ENCODE results near the gene FNDC11. TPM values are rescaled to one million over a fixed set of nuclear protein-coding genes. Genes with fewer than 3 reads are reported as not detected.
A peak's percentile ranks its signal among the peaks of the same experiment; 100 is the strongest.

FNDC11 gene
- total and polyA plus RNA-seq, 2 donors (not counting 3 experiments of a cell fraction or from before 2014, with no cell fraction given), result 0.71 to 1.9 TPM

- no peaks in the 10 kb centered on the region for H3K4me1 ChIP-seq (ENCODE audit: control insufficient read depth, extremely low read depth, insufficient read depth, low read length)
- POLR2A ChIA-PET, result no interaction called here
- FAIRE-seq, result no peak
- no peaks in the 10 kb centered on the region for H3K9me3 ChIP-seq (replicated peaks; ENCODE audit: control insufficient read depth, insufficient read depth, low read length)
- no peak overlapping the region for H3K27ac ChIP-seq (ENCODE audit: insufficient read depth, low read depth, low read length)
- no peak overlapping the region for H2AFZ ChIP-seq (ENCODE audit: low read depth, low read length)
- DNase-seq (ENCODE audit: low read depth, low spot score), result no peak
- CTCF ChIA-PET, result interaction anchor here (1.1 to 1.9 kb wide), 2 partner anchors 8 to 43 kb away, joined by 3 to 12 read pairs; partner anchors contain the start of gene PTK6
- TF ChIP-seq POLR2A (IDR thresholded peaks at IDR 0.05; ENCODE audit: low read depth, low read length), result no peak
- TF ChIP-seq EZH2 (IDR thresholded peaks at IDR 0.05; ENCODE audit: borderline replicate concordance, low read depth, low read length, severe bottlenecking), result no peak
- no peak for TF ChIP-seq GATA2 (IDR thresholded peaks at IDR 0.05; ENCODE audit: insufficient read depth, insufficient read length, low read depth, low read length)
- no peak for TF ChIP-seq POLR2AphosphoS5 (IDR thresholded peaks at IDR 0.05; ENCODE audit: insufficient read depth, low read depth, low read length)
- H3K27me3 ChIP-seq (ENCODE audit: control insufficient read depth in 2 of 2, insufficient read depth in 2 of 2, low read length in 2 of 2), result no peaks in the 10 kb centered on the region
- dilution Hi-C loops (cut with MboI; ENCODE audit: extremely low pct_ligation_motif_present, low sequenced_read_pairs), result no loop called here
- no peaks in the 10 kb centered on the region for H3K79me2 ChIP-seq (ENCODE audit: control insufficient read depth, insufficient read depth, low read length)
- no peak overlapping the region for H3K4me3 ChIP-seq (replicated peaks in 1 of 3; ENCODE audit: insufficient read depth in 1 of 3, low read depth in 1 of 3, low read length in 3 of 3)
- H4K20me1 ChIP-seq (replicated peaks; ENCODE audit: control insufficient read depth, extremely low read depth, insufficient read depth, low read length), result no peaks in the 10 kb centered on the region
- H3K4me2 ChIP-seq (ENCODE audit: insufficient read depth, low read length), result no peak overlapping the region
- no peaks in the 10 kb centered on the region for H3K36me3 ChIP-seq (ENCODE audit: control insufficient read depth in 2 of 2, extremely low read depth in 1 of 2, insufficient read depth in 2 of 2, low read length in 2 of 2)
- H3K9me1 ChIP-seq (replicated peaks; ENCODE audit: control insufficient read depth, extremely low read depth, insufficient read depth, low read length), result no peaks in the 10 kb centered on the region
- BruUV-seq (replicated peaks), result no TSS peak
- intact Hi-C loops (cut with micrococcal nuclease), result no loop called here
- no peak overlapping the region for H3K9ac ChIP-seq (replicated peaks; ENCODE audit: extremely low read depth, insufficient read depth, low read length)
Observed at GRCh38 chr20:63546256-63546955, 7.6 kb upstream of the FNDC11 start.

DNA sequence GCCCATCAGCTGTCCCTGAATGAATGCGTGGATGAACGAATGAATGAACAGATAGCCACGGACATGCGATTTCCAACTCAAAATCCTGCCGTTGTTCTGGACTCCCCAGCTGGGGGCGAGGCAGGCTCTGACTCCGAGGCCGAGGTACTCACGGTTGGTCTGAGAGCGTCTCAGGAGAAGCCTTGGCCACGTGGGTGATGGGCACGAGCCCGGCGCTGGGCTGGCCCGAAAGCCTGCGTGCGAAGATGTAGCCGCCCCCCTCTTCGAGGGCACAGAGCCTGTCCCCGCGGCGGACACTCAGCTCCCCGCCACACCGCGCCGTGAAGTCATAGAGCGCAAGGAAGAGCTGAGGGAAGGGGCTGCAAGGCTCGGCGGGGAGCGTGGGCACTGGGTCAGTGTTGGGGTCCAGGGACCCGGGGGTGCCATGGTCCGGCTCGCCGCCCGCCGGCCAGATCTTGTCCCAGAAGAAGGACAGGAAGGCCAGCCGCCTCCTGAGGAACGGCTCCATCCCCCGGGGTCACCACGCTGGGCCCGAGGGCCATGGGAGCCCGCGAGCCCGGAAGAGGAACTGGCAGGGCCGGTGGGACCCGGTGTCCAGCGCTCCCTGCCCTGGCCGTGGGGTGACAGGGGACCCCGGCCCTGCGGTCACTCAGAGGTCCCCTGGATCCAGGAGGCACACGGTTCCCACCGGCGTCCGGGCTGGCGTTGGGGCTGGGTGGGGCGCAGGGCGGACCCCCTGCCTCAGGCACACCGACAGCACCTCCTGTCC is 6.8 kb upstream of the FNDC11 start:
- dilution Hi-C loops (cut with MboI; ENCODE audit: extremely low pct_ligation_motif_present, low sequenced_read_pairs) (no loop called here), intact Hi-C loops (cut with micrococcal nuclease) (no loop called here)
- no peak for DNase-seq (ENCODE audit: low read depth, low spot score)
- H3K4me2 ChIP-seq (ENCODE audit: insufficient read depth, low read length), result no peak overlapping the region
- no peaks in the 10 kb centered on the region for H3K79me2 ChIP-seq (ENCODE audit: control insufficient read depth, insufficient read depth, low read length)
- H3K27ac ChIP-seq (ENCODE audit: insufficient read depth, low read depth, low read length), result no peak overlapping the region
- H3K9ac ChIP-seq (replicated peaks; ENCODE audit: extremely low read depth, insufficient read depth, low read length), result no peak overlapping the region
- no peak overlapping the region for H2AFZ ChIP-seq (ENCODE audit: low read depth, low read length)
- H3K27me3 ChIP-seq (ENCODE audit: control insufficient read depth in 2 of 2, insufficient read depth in 2 of 2, low read length in 2 of 2), result no peaks in the 10 kb centered on the region
- H3K36me3 ChIP-seq (ENCODE audit: control insufficient read depth in 2 of 2, extremely low read depth in 1 of 2, insufficient read depth in 2 of 2, low read length in 2 of 2), result no peaks in the 10 kb centered on the region
- no TSS peak for BruUV-seq (replicated peaks)
- H3K4me3 ChIP-seq (replicated peaks in 1 of 3; ENCODE audit: insufficient read depth in 1 of 3, low read depth in 1 of 3, low read length in 3 of 3), result no peak overlapping the region
- no peak for FAIRE-seq
- H3K9me3 ChIP-seq (replicated peaks; ENCODE audit: control insufficient read depth, insufficient read depth, low read length), result no peaks in the 10 kb centered on the region
- no peaks in the 10 kb centered on the region for H4K20me1 ChIP-seq (replicated peaks; ENCODE audit: control insufficient read depth, extremely low read depth, insufficient read depth, low read length)
- no peaks in the 10 kb centered on the region for H3K4me1 ChIP-seq (ENCODE audit: control insufficient read depth, extremely low read depth, insufficient read depth, low read length)
- TF ChIP-seq EZH2 (IDR thresholded peaks at IDR 0.05; ENCODE audit: borderline replicate concordance, low read depth, low read length, severe bottlenecking) (peak; percentile 43), POLR2AphosphoS5 (IDR thresholded peaks at IDR 0.05; ENCODE audit: insufficient read depth, low read depth, low read length) (no peak)
- POLR2A ChIA-PET, result no interaction called here
- CTCF ChIA-PET, result interaction anchor here (1.1 to 1.9 kb wide), 2 partner anchors 9 to 44 kb away, joined by 3 to 12 read pairs; partner anchors contain the start of gene PTK6
- H3K9me1 ChIP-seq (replicated peaks; ENCODE audit: control insufficient read depth, extremely low read depth, insufficient read depth, low read length), result no peaks in the 10 kb centered on the region

All from endothelial cell of umbilical vein (primary cell).